Mucosa of descending colon (tissue), 3 donors: ENCODE results near the gene ALDH1L1. TPM values are rescaled to one million over a fixed set of nuclear protein-coding genes. Genes with fewer than 3 reads are reported as not detected.

ENCODE experiments used
- ATAC-seq: fragments of 200-7000 bp; cut with Tn5 transposase; one replicate; pipeline ENCODE4 v1.9.1; 2020; ENCODE audit warnings: mild to moderate bottlenecking, moderate library complexity
- DNase-seq, 3 donors: peaks; one replicate each; pipeline ENCODE4 v3.0.0-alpha.2; 2020
- H3K36me3 ChIP-seq: fragments of 200-600 bp; one replicate; pipeline ENCODE4 v1.8.0; 2021; ENCODE audit warnings: low read depth, mild to moderate bottlenecking
- H3K4me1 ChIP-seq: fragments of 200-600 bp; one replicate; pipeline ENCODE4 v1.8.0; 2021; ENCODE audit warnings: low read depth, mild to moderate bottlenecking
- H3K4me3 ChIP-seq: fragments of 200-600 bp; one replicate; pipeline ENCODE4 v1.8.0; 2021; ENCODE audit warnings: mild to moderate bottlenecking
- H3K9me3 ChIP-seq: fragments of 200-600 bp; one replicate; pipeline ENCODE4 v1.8.0; 2021; ENCODE audit warnings: mild to moderate bottlenecking
- intact Hi-C, 2 donors: fragments of 100-400 bp; cut with DNase I in 1 of 2; cut with micrococcal nuclease in 1 of 2; formaldehyde crosslinking; loops; one replicate each; pipeline versions ENCODE4 v1.11.0 to v1.11.1; 2022; cut with DNase I, micrococcal nuclease
- total RNA-seq, 3 donors: library from RNA; stranded (reverse); fragmentation: NEBNext Ultra II Directional in 2 of 3; extraction: Animal tissue kit (Norgen Biotek cat#: 25700) in 2 of 3; gene quantifications; one replicate each; pipeline versions ENCODE4 v1.2.1 to v1.2.4, GENCODE V29; 2021 to 2023
- TF ChIP-seq, protein P1 (sequence below): fragments of 200-600 bp; IDR thresholded peaks from one replicate; pipeline ENCODE4 v1.8.0; 2022; ENCODE audit warnings: antibody characterized with exemption, mild to moderate bottlenecking
- donor health status: DM: no; HTN: no; CAD: no; lungs with moderate emphysema.
- donor health status: DM: no; HTN: no; CAD: no.
- donor health status: DM: no; HTN: yes; CAD: no.

The ALDH1L1 gene
- total RNA-seq, 3 donors from 2014 or later = 14.3 to 27.4 (median 15.0) TPM

DNA sequence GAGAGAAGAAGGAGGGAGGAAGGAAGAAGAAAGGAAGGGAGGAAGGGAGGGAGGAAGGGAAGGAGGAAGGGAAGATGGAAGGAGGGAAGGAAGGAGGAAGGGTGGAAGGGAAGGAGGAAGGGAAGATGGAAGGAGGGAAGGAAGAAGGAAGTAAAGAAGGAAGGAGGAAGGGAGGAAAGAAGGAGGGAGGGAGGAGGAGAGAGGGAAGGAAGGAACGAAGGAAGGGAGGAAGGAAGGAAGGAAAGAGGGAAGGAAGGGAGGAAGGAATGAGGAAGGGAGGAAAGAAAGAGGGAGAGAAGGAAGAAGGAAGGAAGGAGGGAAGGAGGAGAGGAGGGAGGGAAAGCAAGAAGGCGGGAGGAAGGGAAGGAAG, 31.8 kb upstream of the ALDH1L1 start:
- intact Hi-C loops = no loop called here
- no peak for DNase-seq

DNA sequence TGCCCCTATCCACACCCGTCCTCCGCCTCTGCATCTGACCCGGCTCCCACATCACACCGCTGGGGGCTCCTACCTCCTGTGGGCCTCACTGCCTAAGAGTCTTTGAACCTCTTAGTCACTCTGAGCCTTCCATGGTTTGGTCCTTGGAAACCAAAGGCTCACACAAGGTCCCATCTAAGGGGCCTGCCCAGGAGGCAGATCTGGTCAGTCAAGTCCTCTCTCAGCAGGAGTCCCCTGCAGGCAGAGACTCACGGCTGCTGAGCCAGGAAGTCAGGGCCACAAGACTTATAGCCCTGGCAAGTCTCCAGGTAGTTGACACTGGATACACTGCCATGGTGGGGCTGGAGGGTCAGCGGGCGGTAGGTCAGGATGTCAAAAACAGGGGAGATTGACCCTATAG, 31.2 kb upstream of the ALDH1L1 start:
- Histone ChIP-seq H3K4me3 (no peak overlapping the region), H3K36me3 (no peaks in the 10 kb centered on the region), H3K4me1 (peaks cover 13% of the 10 kb centered on the region), H3K9me3 (no peaks in the 10 kb centered on the region)
- ATAC-seq = no peak
- no peak for DNase-seq
- TF ChIP-seq, protein P1, sequence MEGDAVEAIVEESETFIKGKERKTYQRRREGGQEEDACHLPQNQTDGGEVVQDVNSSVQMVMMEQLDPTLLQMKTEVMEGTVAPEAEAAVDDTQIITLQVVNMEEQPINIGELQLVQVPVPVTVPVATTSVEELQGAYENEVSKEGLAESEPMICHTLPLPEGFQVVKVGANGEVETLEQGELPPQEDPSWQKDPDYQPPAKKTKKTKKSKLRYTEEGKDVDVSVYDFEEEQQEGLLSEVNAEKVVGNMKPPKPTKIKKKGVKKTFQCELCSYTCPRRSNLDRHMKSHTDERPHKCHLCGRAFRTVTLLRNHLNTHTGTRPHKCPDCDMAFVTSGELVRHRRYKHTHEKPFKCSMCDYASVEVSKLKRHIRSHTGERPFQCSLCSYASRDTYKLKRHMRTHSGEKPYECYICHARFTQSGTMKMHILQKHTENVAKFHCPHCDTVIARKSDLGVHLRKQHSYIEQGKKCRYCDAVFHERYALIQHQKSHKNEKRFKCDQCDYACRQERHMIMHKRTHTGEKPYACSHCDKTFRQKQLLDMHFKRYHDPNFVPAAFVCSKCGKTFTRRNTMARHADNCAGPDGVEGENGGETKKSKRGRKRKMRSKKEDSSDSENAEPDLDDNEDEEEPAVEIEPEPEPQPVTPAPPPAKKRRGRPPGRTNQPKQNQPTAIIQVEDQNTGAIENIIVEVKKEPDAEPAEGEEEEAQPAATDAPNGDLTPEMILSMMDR = no peak
- intact Hi-C loops = no loop called here

More for the DNA sequence above, 31.8 kb upstream of the ALDH1L1 start:
- peaks cover 13% of the 10 kb centered on the region for H3K4me1 ChIP-seq
- TF ChIP-seq, protein P1 = no peak
- H3K36me3 ChIP-seq = no peaks in the 10 kb centered on the region
- no peak for ATAC-seq
- no peaks in the 10 kb centered on the region for H3K9me3 ChIP-seq
- no peak overlapping the region for H3K4me3 ChIP-seq

DNA sequence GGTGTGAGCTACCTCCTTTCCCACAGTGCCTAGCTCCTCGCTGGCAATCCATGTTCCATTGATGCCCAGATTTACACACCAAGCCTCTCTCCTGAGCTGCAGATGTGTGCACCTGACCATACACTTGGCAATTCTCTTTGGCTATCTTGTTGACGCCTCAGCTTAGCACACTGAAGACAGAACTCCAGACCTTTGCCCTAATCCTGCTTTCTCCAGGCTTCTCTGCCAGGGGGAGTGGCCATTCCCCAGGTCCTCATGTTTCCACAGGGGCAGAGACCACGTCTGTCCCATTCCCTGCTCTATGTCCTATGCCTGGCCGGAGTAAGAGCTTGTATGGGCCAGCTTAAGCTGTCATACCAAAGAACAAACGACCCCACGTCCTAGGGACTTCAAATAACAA, 30.2 kb upstream of the ALDH1L1 start:
- intact Hi-C loops = no loop called here
- DNase-seq = no peak
- H3K4me1 ChIP-seq = peaks cover 13% of the 10 kb centered on the region
- H3K9me3 ChIP-seq = no peaks in the 10 kb centered on the region
- no peak overlapping the region for H3K4me3 ChIP-seq
- TF ChIP-seq, protein P1 = no peak
- ATAC-seq = no peak
- H3K36me3 ChIP-seq = no peaks in the 10 kb centered on the region

DNA sequence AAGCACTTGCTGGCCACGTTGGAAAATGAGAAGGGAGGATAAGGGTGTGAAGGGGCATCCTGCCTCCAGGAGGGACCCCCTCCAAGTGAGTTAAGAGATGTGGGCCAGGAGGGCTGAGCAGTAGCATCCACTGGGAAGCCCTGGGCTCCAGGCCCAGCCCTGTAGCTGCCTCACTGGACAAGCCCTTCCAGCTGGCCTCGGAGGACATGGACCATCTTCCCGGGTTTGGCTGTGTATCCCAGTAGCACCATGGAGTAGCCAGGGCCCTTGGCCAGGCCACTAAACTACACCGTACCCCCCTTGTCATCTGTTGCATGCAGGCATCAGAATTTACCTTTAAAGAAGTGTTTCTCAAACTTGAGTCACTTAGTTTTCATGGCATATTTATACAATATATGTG, 29.4 kb upstream of the ALDH1L1 start:
- TF ChIP-seq, protein P1 = no peak
- H3K4me1 ChIP-seq = peaks cover 13% of the 10 kb centered on the region
- H3K9me3 ChIP-seq = no peaks in the 10 kb centered on the region
- no peak overlapping the region for H3K4me3 ChIP-seq
- H3K36me3 ChIP-seq = no peaks in the 10 kb centered on the region
- intact Hi-C loops = no loop called here
- no peak for DNase-seq
- ATAC-seq = no peak

DNA sequence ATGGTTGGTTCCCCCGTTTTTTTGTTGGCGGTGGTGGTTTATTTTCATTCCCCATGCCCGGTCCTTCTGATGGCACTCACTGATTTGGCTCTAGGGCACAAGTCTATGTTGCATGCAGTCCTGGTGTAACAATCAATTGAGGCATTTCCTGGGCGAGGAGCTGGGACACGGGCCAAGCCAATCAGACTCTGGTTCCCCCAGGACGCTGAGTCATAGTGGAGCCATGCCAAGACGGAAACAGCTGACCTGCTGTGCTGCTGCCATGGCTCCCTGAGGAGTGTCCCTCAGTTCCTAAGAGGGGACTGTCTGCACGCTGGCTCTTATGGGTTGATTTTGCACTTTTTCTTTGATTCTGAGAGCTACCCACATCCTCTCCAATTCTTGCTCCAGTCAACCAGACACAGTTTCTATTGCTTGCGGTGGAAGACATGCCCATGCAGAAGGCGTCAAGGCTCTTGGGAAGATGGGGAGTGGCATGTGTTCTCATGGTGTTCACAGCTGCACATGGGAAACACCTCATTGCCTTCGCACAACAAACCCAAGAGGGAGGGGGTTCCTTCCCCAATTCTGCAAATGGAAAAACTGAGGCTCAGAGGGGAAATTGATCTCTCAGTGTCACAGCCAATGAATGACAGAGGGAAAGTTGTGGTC, 28.3 kb upstream of the ALDH1L1 start:
- TF ChIP-seq, protein P1 = no peak
- DNase-seq = peak; percentile 87 to 88 (median 88)
- ATAC-seq = peak; percentile 92
- peaks cover 12% of the 10 kb centered on the region for H3K4me1 ChIP-seq
- no peak overlapping the region for H3K4me3 ChIP-seq
- H3K36me3 ChIP-seq = no peaks in the 10 kb centered on the region
- intact Hi-C loops = no loop called here
- no peaks in the 10 kb centered on the region for H3K9me3 ChIP-seq

DNA sequence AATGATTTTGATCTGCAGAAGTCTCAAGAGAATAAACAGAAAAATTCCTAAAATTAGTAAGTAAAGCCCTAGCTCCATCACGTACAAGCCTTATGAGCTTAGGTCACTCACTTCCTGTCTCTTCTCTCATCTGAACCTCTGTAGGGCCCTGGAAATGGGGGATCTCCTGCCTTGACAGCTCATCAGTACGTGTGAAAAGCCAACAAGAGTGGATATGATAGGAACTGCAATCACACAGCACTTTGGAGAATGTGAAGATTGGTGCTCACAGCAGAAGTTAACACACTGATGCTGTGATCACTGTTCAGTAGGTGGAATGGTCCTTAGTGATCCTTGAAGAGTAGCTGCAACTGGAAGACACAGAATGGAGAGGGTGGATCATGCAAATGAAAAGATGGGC, 27.8 kb upstream of the ALDH1L1 start:
- intact Hi-C loops = no loop called here
- DNase-seq (no peak), ATAC-seq (no peak)
- Histone ChIP-seq H3K4me1 (peaks cover 7% of the 10 kb centered on the region), H3K4me3 (no peak overlapping the region), H3K9me3 (no peaks in the 10 kb centered on the region), H3K36me3 (no peaks in the 10 kb centered on the region)
- TF ChIP-seq, protein P1 = no peak
